Neural cell (in vitro differentiated cells): ENCODE results near the gene TGFBR3.

ENCODE experiments used
- EP300 ChIP-seq: fragments of 450-650 bp; conservative IDR thresholded peaks from 2 replicates; pipeline ENCODE4 v1.6.1; 2014; ENCODE audit warnings: antibody characterized with exemption, mild to moderate bottlenecking, moderate library complexity; ENCODE audit not compliant: poor library complexity, severe bottlenecking
- EZH2 ChIP-seq: fragments of 200-600, 300-800 bp; shearing (Covaris generic), sonication (generic); IDR thresholded peaks from 2 replicates; pipeline ENCODE4 v1.6.1; 2014; ENCODE audit warnings: antibody characterized with exemption, low read length, borderline replicate concordance, mild to moderate bottlenecking; ENCODE audit not compliant: insufficient read depth, poor library complexity, severe bottlenecking
- POLR2AphosphoS5 ChIP-seq: IDR thresholded peaks from 2 replicates; pipeline ENCODE4 v1.6.1; 2012
- RAD21 ChIP-seq: fragments of 450-650 bp; conservative IDR thresholded peaks from 2 replicates; pipeline ENCODE4 v1.6.1; 2014; ENCODE audit warnings: antibody characterized with exemption, mild to moderate bottlenecking, moderate library complexity
- SMC3 ChIP-seq: fragments of 450-650 bp; conservative IDR thresholded peaks from 2 replicates; pipeline ENCODE4 v1.6.1; 2014; ENCODE audit warnings: antibody characterized with exemption, mild to moderate bottlenecking, moderate library complexity; ENCODE audit not compliant: poor library complexity
- TAF1 ChIP-seq: IDR thresholded peaks from 2 replicates; pipeline ENCODE4 v1.6.1; 2012; ENCODE audit warnings: low read depth
- TF ChIP-seq, protein P1 (sequence below): fragments of 450-650 bp; IDR thresholded peaks from 2 replicates; pipeline ENCODE4 v1.5.1; 2014; ENCODE audit warnings: antibody characterized with exemption, mild to moderate bottlenecking, moderate library complexity; ENCODE audit not compliant: poor library complexity, severe bottlenecking
- TF ChIP-seq, protein P2 (sequence below): IDR thresholded peaks from 2 replicates; pipeline ENCODE4 v1.6.1; 2012; ENCODE audit warnings: borderline replicate concordance

DNA sequence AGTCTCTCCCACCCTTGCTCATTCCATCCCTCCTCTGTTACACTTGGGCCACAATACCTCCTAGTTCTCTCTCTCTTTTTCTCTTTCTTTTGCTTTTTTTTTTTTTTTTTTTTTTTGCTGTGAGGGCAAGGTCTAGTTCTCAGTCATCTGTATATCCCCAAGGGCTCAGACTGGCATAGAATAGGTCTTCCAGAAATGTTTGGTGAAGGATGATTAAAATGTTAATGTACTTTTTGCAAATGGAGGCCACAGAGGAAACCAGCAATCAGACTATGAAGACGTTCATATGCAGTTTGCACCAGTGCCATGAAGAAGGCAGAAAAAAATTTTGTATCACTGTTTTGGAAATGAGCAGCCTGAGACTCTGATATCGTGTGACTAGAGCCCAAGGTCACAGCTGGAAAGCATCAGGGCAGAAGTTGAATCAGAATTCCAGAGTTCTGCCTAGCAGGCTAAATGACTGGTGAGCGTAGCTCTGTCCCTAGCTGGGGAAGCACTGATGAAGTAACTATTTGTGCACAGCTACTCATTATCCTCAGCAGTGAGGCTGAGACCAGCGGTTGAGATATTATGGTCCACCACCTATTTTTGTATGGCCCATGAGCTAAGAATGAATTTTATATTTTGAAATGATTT is 186.5 kb downstream of the TGFBR3 start:
- TF ChIP-seq, protein P1, sequence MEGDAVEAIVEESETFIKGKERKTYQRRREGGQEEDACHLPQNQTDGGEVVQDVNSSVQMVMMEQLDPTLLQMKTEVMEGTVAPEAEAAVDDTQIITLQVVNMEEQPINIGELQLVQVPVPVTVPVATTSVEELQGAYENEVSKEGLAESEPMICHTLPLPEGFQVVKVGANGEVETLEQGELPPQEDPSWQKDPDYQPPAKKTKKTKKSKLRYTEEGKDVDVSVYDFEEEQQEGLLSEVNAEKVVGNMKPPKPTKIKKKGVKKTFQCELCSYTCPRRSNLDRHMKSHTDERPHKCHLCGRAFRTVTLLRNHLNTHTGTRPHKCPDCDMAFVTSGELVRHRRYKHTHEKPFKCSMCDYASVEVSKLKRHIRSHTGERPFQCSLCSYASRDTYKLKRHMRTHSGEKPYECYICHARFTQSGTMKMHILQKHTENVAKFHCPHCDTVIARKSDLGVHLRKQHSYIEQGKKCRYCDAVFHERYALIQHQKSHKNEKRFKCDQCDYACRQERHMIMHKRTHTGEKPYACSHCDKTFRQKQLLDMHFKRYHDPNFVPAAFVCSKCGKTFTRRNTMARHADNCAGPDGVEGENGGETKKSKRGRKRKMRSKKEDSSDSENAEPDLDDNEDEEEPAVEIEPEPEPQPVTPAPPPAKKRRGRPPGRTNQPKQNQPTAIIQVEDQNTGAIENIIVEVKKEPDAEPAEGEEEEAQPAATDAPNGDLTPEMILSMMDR: no peak
- TF ChIP-seq TAF1: no peak
- no peak for TF ChIP-seq RAD21
- no peak for TF ChIP-seq EZH2
- no peak for TF ChIP-seq POLR2AphosphoS5
- no peak for TF ChIP-seq SMC3
- no peak for TF ChIP-seq EP300
- TF ChIP-seq, protein P2, sequence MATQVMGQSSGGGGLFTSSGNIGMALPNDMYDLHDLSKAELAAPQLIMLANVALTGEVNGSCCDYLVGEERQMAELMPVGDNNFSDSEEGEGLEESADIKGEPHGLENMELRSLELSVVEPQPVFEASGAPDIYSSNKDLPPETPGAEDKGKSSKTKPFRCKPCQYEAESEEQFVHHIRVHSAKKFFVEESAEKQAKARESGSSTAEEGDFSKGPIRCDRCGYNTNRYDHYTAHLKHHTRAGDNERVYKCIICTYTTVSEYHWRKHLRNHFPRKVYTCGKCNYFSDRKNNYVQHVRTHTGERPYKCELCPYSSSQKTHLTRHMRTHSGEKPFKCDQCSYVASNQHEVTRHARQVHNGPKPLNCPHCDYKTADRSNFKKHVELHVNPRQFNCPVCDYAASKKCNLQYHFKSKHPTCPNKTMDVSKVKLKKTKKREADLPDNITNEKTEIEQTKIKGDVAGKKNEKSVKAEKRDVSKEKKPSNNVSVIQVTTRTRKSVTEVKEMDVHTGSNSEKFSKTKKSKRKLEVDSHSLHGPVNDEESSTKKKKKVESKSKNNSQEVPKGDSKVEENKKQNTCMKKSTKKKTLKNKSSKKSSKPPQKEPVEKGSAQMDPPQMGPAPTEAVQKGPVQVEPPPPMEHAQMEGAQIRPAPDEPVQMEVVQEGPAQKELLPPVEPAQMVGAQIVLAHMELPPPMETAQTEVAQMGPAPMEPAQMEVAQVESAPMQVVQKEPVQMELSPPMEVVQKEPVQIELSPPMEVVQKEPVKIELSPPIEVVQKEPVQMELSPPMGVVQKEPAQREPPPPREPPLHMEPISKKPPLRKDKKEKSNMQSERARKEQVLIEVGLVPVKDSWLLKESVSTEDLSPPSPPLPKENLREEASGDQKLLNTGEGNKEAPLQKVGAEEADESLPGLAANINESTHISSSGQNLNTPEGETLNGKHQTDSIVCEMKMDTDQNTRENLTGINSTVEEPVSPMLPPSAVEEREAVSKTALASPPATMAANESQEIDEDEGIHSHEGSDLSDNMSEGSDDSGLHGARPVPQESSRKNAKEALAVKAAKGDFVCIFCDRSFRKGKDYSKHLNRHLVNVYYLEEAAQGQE: no peak
